Measurements from ENCODE around the gene SINHCAF.

SINHCAF gene

DNA sequence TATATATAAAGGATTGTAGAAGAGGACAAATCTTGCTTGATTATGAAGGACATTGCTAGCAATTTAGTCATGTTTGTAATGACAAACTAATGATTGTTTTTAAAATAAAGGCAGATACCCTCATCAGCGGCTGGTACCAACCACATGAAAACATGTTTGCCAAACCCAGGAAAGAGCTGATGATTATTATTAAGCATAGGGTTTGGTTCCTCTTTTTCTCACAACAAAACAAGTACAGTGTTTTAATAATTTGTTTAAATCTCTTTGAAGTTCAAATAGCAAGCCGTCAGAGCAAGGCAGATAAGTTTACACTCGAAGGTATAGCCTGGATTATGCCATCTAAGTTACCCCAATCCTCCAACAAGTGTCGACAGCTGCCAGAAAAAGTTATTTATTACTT is 5.3 kb upstream of the SINHCAF start:
- DNase-seq: no peak

DNA sequence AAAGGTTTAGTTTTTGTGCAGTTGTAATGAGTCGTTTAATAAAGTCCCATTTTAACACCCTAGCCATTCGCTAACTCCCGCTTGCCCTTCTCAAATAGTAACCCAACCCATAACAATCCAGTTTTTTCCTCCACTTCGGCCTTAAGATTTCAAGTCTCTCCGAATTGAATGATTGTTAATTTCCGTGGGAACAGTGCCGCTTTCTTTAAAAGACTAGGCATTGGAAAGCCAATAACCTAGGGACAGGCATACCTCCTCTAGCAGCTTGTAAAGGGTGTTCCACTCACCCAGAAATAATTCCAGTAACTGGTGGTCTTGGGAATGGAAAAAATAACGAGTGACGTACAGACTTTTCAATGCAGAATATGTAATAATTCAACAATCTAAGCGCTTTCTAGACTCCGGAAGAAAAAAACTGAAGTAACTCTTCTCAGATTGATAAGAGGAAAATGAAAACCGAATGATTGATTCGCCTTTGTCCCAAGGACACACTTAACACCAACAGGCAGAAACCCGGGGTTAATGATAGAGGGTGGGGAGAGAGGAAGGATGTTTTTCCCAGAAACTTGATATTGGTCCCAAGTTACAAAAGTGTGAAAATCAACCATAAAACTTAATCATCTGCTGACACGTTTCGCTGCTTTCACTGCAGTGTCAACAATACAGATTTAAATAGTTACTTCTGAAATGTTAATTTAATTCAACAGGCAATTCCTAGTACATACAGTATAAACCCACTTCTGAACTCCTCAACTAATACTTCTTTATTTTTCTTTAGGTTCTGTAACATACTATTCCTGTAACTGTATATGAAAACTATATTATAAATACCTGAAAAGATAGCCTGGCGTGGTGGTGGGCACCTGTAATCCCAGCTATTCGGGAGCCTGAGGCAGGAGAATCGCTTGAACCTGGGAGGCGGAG is 1.0 kb upstream of the SINHCAF start:
- peak; percentile 13 for DNase-seq

DNA sequence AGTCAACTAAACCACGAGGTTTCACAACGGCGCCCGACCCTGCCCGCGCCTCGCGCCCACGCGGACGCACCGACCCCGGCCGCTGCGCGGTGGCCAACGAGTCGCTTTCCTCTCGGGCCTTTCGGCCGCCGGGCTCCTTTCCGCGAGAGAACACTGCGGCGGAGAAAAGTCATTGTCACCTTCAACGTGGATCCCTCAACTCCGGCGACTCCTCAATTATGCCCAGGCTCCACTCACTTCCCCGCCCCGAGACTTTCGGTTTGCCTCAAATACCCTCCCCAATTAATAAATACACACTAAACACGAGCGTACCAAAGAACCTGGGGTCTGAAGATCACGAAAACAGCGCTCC is 450 bp downstream of the SINHCAF start:
- DNase-seq: no peak

DNA sequence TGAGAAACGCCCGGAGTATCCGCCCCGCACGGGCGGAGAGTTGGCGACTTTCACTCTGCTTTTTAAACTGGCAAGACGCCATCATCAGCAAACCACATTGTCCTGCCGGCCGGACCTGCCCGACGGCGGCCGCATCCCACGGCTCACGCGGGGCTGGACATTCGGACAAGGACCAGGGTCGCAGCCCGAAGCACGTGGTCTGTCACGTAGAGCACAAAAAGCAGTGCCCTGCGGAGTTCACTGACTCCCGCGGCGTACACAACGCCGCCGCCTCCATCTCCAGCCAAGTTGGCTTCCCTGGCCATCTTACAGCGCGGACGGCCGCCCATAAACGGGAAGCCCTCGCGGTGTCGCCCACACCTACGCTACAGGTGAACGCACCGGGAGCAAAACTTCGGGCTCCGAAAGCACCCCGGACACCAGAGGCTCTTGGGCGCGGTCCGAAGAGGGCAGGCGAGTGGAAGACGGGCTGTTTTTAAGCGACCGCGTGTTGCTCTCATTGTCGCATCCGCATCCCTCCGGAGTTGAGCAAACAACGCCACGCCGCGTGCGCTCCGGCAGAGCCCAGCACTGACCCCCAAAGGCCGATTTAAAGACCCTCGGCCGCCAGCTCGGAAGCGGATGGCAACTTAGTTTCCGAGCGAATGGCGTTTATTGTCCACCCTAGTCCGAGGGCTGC is 966 bp downstream of the SINHCAF start:
- peak; percentile 37 for DNase-seq

DNA sequence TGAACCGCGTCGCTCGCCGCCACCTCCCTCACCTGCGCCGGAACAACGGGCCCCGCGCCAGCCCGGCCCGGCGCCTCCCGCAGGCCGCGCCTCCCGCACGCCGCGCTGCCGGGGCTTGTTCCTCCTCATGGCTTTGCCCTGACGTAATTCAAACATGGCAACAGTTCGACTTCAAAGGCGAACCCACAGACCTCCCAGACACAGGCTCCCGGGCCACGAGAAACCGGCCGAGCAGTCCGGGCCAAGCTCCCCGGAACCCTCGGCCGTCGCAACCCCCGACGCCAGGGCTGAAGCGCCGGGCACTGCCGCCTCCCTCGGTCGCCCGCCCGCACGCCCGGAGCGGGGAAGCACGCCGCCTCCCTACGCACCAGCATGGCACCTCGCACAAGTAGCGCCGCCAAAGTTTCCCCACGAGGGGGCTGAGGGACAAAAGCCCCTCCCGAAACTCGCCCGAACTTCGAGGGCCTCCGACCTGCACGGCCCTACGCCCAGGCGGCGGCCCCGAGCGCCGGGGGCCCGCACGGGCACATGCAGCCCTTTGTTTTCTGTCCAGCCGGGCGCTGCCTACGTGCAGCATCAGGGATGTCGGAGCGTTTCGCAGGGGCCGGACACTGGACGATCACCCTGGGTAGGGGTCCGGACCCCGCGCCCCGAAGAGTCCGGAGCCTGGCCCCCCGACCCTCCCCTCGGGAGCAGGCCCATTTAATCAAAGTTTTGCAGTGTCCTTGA is 1.7 kb downstream of the SINHCAF start:
- DNase-seq: peak; percentile 76

DNA sequence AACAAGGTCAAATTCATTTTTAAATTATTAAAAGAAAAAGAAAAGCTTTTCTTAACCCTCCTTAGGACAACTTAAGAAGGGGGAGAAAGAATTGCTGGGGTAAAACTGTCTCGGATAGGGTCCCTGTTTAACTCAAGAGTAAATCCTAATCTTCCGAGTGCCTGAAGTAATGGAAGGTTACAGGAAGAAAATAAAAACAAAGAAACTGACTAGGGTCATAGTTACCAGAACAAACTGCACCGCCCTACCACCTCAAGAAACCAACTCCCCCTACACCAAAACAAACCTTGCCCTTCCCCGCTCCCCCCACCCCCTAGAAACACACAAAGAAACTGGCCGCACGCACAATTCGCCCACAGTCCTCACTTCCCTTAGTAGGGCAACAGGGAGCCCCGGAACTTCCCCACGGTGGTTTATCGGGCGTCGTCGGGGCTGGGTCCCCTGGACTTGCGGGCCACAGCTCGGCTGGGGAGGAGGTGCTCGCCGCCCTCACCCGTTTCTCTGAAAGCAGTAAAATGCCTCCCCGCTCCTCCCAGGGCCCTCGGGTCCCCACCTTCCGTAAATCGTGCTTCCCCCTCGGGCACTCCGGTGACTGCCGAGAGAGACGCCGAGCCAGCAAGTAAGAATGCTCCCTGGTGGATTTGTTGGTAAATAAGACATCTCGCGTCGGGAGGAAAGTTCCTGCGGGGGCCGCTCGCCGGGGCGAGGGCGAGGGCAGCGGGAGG is 2.4 kb downstream of the SINHCAF start:
- DNase-seq: peak; percentile 76

DNA sequence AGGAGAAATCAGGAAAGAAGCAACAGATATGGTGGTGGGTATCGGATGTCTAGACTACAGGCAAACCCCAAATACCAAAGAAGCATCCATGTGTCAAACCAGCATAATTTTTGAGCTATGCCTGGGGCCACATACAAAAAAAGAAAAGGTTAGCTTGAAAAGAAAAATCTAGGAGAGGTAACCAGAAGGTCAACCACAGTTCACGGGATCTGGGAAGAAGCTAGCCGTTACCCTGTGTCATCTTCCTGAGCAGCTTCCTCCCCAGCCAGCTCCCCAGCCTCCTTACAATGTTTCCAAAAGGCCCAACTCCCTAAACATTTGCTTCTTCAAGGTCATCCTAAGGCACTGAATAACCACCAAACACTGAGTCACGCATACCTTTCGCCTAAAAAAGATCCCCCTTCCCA is 3.1 kb downstream of the SINHCAF start:
- no peak for DNase-seq

DNA sequence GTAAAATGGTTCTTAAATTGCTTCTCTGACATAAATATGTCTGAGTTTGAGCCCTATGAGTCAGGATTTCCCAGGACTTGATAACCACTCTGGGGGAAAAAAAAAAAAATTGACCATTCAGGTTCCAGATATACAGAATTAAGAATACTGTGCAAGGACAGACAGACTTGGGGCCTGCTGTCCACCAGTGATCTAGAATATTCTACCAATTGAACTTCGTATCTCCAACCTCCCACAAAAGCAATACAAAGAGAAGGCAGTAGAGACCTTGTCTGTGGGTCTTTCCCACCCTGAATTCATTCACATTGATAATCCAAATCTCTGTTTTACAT is 4.1 kb downstream of the SINHCAF start:
- DNase-seq: no peak

DNA sequence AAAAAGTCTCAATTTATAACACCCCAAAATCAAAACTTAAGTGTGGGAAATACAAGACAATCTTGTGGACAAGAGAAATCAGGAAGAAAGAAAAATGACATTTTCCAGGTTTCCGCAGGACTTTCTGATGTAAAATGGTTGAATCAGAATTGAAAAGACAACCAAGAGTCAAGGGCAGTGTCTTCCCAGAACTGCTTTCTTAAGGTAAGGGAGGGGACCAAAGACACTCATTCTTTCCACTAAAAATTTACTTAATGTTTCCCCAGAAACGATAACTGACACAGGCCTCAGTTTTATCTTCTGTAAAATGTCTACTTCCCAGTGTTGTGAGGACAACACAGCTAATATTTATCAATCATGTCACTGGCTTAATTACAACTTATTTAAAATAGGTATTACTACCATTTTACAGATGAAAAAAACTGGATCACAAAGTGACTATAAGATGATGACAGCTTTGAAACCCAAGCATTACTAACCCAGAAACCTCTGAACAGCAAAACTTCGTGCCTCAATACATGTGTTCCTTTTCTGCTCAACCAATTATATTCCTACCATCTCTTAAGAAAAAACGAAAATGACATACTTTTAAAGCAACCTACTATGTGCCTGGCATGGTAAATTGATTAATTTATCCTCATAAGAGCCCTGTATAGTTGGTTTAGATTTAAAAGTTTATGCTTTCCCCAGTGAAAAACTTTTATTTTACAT is 4.6 kb downstream of the SINHCAF start:
- no peak for DNase-seq

DNA sequence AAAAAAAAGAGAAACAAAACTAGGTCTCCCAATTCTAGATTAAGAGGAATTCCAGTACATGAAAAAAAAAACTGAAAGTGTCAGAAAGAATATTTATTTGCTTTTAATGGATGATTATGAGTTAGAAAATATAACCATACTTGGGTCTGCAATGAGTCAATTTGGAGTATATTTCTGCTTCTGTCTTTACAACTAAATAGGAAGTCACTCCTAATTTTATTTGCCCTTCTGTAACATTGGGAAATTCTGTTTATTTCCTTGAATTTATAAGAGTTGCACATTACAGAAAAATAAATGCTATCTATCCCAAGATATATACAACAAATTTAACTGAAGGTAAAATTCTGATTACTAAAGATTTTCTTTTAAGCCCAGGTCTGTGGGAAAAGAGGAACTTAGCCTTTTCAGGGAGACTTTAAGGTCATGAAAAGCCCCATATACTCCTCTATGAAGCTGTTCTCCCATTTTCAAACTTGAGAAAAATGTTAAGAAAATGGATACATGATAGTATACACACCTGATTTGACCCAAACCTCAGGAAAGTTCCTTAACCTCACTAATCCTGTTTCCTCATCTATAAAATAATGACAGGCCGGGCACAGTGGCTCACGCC is 7.2 kb downstream of the SINHCAF start:
- DNase-seq: no peak

DNA sequence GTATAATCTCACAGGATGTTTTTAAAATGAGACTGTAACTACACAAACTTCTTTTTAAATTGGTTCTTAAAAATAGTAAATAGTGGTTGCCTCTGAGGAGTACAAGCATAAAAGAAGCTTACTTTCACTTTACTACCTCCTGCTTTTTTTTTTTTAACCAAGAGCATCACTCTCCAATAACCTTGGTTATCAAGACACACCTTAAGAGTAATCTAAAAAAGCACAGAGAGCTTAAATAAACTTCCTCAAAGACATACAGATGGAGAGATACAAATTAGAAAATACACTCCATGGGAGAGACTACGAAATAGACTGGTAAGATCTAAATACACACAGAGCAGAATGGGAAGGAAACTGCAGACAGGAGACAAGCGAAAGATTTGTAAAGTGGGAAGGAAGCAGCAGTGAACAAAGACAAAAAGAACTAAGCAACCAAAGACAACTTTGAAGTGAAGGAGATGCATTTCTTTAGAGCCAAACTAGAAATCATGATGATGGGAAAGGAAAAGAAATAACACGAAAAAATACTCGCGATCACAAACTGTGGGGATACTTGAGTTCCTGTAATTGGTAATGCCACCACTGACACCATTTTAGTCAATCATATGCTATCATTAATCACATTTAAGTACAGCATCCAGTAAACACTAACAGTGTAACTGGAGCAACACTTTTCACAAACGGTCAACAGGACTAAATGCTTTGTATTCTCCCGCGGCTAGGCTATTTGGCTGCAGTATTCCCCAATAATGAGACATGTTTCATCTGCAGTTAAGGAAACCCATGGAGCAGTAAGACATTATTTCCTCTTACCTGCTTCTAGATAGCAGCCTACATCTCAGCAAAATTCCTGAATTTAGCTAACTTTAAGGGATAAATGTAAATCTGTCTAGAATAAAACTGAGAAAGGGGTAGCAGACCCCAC is 8.2 kb downstream of the SINHCAF start:
- DNase-seq: no peak

DNA sequence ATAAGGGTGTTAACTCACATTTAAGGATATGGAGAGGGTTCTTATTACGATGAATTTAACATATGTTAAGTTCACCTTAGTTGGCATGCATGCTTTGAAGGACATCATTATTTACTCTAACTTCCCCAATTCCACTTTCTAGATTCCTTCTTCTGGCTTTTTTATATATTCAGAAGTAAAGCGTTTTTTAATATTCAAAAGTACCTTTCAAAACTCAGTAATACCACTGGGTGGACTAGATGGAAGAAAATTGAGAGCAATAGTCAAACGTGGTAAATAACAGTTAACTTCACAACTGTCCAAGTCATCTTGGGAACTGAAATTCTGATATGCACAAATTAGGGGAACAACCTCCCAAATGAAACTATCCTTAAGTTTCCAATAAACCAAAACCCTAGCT is 9.1 kb downstream of the SINHCAF start:
- no peak for DNase-seq

DNA sequence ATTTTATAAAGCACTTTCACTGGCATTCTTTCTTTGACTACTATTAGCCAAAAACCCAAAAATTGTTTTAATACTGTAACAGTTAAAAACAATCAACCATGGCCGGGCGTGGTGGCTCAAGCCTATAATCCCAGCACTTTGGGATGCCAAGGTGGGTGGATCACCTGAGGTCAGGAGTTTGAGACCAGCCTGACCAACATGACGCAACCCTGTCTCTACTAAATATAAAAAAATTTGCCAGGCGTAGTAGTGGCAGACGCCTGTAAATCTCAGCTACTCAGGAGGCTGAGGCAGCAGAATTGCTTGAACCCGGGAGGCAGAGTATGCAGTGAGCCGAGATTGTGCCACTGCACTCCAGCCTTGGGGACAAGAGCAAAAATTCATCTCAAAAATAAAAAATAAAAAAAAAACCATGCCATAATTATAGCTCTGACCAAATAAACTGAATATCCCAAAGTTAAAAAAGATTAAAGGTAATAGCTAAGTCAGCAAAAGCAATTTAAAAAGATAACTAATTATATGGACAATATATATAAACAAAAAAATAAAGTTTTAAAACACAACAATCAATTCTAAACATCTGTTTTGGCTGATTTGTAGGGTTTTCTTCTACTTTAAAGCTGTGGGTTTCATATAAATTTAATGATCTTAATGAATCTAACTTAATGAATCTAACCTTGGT is 10.0 kb downstream of the SINHCAF start:
- DNase-seq: no peak

DNA sequence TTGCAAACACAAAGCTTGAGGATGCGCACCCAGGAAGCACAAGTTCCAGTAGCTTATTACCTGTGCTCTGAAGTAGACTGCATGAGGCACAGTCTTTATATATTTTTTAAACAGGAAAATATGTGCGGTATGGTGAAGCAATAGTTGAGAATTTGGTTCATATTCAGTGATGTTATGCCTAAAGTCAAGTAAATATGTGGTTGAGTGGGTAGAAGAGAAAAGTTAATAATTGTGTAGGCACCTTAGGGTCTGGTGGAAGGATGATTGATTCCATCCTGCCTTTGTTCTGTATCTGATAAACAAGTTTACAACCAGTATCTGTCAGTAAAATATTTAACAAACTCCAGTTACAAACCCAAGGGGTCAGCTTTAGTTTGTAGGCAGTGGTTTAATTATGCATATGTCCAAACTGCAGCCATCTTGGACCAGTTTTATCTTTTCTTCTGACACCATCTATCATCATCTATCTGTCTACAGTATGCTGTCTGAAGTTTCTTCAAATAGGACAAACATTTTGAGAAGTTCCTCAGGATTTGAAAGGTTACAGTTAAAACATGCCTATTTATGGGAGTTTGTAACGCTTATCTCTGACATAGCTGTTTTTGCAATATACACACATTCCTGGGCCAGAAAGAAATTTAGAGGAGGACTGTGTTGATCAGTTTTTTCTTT is 10.8 kb downstream of the SINHCAF start:
- DNase-seq: no peak

DNA sequence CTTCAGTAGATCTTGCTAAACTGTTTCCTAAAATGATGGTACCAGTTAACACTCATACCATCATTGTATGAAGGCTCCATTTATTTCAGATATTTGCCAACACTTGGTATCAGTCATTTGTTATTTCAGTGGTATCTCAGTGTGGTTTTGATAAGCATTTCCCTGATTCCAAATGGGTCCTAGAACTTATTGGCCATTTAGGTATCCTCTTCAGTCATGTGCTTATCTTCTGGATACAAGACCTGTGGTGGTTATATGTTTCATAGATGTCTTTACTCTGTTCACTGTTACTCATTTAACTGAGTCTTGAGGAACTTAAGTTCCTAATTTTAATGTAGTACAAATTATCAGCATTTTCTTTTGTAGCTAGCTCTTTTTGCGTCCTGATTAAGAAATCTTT is 13.5 kb downstream of the SINHCAF start:
- DNase-seq: no peak

DNA sequence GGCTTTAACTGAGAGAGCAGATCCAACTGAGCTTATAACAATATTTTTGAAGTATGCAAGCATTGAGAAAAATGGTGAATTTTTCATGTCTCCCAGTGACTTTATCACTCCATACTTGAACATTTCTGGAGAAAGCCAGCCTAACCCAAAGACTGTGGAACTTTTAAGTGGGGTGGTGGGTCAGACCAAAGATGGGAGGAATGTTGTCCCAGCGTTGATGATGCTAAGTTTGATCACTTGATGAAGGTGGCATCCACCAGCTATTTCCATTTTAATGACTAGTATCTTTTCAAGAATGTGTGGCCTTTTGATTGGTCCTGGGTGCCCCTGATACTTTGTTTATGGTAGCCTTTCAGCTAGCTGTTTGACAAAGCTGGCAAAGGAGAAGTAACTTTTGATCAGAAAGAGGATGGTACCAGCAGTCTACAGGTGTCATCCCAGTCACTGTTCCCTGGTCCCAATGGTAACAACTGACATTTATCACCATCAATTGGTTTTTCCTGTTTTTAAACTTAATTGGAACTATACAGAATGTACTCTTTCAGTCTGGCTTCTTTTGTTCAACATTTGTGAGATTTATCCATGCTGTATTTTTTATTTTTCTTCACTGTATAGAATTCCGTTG is 14.2 kb downstream of the SINHCAF start:
- no peak for DNase-seq

DNA sequence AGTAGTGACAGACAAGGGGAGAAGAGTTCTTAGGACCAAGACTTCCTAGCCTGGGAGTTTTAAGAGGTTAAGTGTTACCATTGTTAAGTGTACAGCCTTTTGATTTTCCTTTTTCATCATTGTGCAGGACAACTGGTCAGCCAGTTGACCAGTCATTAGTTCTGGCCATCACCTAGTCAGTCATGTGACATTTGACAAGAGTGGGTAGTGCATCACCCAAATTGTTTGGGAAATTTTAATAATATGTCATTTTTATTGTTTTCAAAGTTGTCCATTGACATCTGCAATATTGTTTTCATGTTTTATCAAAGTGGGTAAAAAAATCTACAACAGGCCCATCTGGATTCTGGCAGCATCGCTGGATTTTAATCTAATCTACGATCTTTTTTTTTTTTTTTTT is 15.5 kb downstream of the SINHCAF start:
- no peak for DNase-seq

DNA sequence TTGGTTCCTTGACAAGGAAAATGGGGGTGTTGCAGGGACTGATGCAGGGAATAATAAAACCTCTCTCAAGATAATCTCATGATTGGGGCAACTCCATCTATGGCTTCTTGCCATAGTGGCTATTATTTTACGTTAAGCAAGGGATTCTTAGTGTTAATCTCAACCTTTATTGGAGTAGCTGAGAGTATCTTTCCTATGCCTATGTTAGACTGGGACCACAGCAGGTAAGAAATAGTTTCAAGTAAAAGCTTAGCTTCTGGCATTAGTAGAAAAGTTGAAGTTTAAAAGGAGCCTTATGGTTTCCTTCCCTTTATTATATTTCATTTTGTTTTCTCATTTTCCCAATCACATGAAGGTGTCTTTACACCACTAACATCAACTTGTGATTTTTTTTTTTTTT is 16.7 kb downstream of the SINHCAF start:
- DNase-seq: no peak

DNA sequence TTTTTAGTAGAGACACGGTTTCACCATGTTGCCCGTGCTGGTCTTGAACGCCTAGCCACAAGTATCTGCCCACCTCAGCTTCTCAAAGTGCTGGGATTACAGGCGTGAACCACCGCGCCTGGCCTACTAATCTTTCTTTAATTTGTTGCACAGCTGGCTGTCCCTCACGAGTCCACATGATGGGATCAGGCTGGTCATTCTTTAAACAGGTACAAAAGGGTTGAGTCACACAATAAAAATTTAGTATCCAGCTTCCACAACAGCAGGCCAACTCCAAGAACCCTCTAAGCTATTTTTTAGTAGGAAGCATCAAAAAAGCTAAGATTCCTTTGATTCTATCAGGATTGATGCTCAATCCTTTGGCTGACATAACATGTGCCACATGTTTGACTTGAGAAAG is 17.8 kb downstream of the SINHCAF start:
- no peak for DNase-seq

Measured in NCI-H1694 treated with DMSO at 0.1 percent for 48 hours (cell line).